ENCODE measurements around the gene CLSTN3.
"Not testable (repeated sequence)": the region's sequence is repeated elsewhere in the genome, so short reads cannot be mapped to it uniquely, and the experiment has no call there.

Gene CLSTN3

GRCh38 chr12:7103837-7104584, 26.2 kb upstream of the CLSTN3 start:
- no peak for DNase-seq (ENCODE audit: low read depth, low spot score)

- DNase-seq (ENCODE audit: low read depth, low spot score) = no peak
These were observed 24.1 kb upstream of the CLSTN3 start for GRCh38 chr12:7106082-7106481.

GRCh38 chr12:7107181-7107580, 23.0 kb upstream of the CLSTN3 start:
- DNase-seq (ENCODE audit: low read depth, low spot score) = not testable (repeated sequence)

GRCh38 chr12:7107636-7108002, 22.6 kb upstream of the CLSTN3 start:
- DNase-seq (ENCODE audit: low read depth, low spot score) = no peak

GRCh38 chr12:7108003-7108795, 22.0 kb upstream of the CLSTN3 start:
- no peak for DNase-seq (ENCODE audit: low read depth, low spot score)

GRCh38 chr12:7108796-7109571, 21.2 kb upstream of the CLSTN3 start, which contains the start of gene C1RL:
TSS of gene C1RL (minus strand) at chr12:7109214. CDS start at chr12:7109180, 34 bp downstream.
- no peak for DNase-seq (ENCODE audit: low read depth, low spot score)

GRCh38 chr12:7109572-7109920, 20.6 kb upstream of the CLSTN3 start:
- DNase-seq (ENCODE audit: low read depth, low spot score) = no peak

- DNase-seq (ENCODE audit: low read depth, low spot score) = no peak
These were observed 19.5 kb upstream of the CLSTN3 start for GRCh38 chr12:7110661-7111060.

GRCh38 chr12:7112041-7112440, 18.1 kb upstream of the CLSTN3 start:
- no peak for DNase-seq (ENCODE audit: low read depth, low spot score)

GRCh38 chr12:7113389-7113871, 16.7 kb upstream of the CLSTN3 start:
- no peak for DNase-seq (ENCODE audit: low read depth, low spot score)

- no peak for DNase-seq (ENCODE audit: low read depth, low spot score)
These were observed 16.2 kb upstream of the CLSTN3 start for GRCh38 chr12:7114008-7114407.

- DNase-seq (ENCODE audit: low read depth, low spot score) = no peak
These were observed 15.3 kb upstream of the CLSTN3 start for GRCh38 chr12:7114851-7115250.

GRCh38 chr12:7116196-7116595, 14.0 kb upstream of the CLSTN3 start:
- no peak for DNase-seq (ENCODE audit: low read depth, low spot score)

- DNase-seq (ENCODE audit: low read depth, low spot score) = no peak
These were observed 13.3 kb upstream of the CLSTN3 start for GRCh38 chr12:7116916-7117315.

- DNase-seq (ENCODE audit: low read depth, low spot score) = no peak
These were observed 12.5 kb upstream of the CLSTN3 start for GRCh38 chr12:7117670-7118069.

- no peak for DNase-seq (ENCODE audit: low read depth, low spot score)
These were observed 11.3 kb upstream of the CLSTN3 start for GRCh38 chr12:7118881-7119280.

- no peak for DNase-seq (ENCODE audit: low read depth, low spot score)
These were observed 10.0 kb upstream of the CLSTN3 start for GRCh38 chr12:7120166-7120565.

GRCh38 chr12:7121324-7121723, 8.8 kb upstream of the CLSTN3 start:
- DNase-seq (ENCODE audit: low read depth, low spot score) = no peak

GRCh38 chr12:7122811-7123769, 7.1 kb upstream of the CLSTN3 start:
- DNase-seq (ENCODE audit: low read depth, low spot score) = no peak

GRCh38 chr12:7123806-7124522, 6.2 kb upstream of the CLSTN3 start:
- no peak for DNase-seq (ENCODE audit: low read depth, low spot score)
